Suppressor macrophage treated with lipopolysaccharide for 4 hours (primary cell): ENCODE data around the gene RB1.

ENCODE experiments used
- DNase-seq: peaks from one replicate; pipeline ENCODE4 v3.0.0-alpha.2; 2020

RB1 gene

DNA sequence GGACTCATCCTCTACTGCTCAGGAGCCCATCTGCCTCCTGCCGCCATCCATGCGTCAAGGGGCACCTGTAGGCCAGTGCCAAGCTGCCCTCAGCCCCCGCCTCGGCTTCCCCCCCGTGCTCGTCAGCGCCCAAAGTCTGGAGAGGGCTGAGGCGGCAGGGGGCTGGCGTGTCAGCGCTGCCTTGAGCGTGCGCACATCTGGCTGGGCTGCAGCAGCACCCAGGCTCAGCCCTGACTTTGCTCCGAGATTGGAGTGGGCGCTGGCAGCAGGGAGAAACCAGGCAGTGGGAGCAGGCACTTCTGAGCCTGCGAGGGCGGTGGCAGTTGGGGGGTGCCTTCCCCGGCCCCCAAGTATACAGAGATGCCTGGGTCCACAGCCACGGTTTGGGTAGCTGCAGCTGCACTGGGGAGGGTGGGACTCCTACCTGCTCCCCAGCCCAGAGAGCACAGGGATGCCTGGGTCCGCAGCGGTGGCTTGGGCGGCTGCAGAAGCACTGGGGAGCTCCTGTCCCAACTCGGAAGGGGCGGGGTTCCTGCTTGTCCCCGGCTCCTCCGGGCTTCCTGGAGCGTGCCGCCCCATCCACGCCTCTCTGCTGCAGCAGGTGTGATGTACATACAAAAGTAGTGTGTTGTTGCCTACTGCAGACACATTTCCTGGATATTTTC, 154.2 kb downstream of the RB1 start:
- no peak for DNase-seq

DNA sequence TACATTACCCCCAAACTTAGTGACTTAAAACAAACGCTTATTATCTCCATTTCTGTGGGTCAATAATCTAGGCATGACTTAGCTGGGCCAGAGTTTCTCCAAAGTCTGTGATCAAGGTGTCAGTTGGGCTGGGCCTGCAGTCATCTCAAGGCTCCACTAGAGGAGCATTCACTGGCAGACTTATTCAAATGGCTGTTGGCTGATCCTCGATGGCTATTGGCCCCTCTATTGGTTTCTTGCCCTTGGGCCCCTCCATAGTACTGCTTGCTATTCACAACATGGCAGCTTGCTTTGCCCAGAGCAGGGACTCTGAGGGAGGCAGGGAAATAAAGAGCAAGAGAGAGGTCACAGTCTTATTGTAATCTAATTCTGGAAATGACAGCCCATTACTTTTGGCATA, 171.7 kb downstream of the RB1 start:
- DNase-seq, result no peak

DNA sequence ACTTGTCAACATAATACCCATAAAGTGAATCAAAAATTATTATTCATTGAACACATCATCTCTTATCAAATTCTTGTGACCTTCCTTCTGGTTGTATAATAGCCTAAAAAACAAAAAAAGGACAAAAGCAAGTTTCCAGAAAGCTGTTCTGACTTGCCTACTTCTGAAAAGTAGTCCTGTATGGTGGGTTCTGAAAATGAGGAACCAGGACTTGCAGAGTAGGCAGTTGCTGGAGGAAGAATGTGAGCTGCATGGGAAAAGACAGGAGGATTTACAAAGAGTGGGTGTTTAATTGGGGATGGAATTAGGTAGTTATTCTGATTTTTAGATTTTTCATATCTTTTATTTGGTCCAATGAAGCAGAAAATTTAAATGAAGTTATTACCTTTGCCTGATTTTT, 172.7 kb downstream of the RB1 start:
- peak; percentile 59 for DNase-seq

DNA sequence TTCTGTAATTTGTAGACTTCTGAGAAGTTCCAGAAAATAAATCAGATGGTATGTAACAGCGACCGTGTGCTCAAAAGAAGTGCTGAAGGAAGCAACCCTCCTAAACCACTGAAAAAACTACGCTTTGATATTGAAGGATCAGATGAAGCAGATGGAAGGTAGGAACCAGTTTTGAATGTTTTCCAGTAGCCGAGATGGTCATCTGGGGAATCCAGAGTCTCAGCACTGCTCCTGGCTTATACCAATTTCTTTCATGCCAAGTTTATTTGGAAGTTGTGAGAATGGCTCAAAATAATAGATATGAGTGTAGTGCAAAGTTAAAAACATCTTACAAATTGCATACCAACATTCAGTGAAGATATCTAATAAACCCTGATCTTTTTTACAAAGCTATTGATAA, 173.1 kb downstream of the RB1 start:
- no peak for DNase-seq

DNA sequence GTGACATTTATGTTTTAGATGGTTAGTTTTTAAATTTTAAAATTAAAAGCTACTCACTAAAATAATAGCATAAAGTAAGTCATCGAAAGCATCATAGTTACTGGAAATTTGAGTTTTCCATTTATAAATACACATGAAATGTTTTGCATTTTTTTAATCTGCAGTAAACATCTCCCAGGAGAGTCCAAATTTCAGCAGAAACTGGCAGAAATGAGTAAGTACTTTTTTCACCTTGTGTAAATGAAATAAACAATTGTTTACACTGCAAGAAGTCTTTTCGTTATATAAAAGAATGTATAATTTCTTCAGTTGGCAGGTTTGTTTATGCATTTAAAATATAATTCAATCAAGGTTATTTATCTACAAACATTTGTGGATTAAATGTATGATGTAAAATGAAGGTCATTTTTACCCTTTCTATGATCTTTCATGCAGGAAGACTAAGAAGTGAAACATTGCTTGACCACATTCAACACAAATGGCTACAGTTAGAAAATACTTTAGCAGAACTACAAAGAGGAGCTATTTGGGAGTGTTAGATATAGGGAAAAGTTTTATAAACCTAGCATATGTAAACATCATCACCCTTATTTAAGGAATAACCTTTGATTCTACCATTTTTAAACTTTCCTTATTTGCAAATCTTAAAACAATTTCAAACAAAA, 173.8 kb downstream of the RB1 start:
- DNase-seq, result peak; percentile 46

DNA sequence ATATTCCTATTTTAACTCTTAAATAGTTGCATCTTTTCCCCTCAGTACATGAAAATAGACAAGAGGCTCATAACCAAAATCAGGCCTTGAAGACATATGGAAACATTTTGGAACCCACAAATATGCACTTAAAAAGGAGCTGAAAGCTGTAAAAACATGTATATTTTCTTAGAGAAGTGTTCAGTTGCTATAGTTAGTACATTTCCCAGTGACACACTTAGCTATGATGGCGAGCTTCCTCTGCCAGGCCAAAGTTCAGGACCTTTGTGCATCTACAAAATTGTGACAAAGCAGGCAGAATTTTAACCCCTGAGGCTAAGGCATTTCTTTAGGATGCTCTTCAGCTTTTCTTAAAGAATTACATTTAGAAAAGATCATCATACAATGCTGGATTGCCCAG, 174.8 kb downstream of the RB1 start:
- DNase-seq, result peak; percentile 24

DNA sequence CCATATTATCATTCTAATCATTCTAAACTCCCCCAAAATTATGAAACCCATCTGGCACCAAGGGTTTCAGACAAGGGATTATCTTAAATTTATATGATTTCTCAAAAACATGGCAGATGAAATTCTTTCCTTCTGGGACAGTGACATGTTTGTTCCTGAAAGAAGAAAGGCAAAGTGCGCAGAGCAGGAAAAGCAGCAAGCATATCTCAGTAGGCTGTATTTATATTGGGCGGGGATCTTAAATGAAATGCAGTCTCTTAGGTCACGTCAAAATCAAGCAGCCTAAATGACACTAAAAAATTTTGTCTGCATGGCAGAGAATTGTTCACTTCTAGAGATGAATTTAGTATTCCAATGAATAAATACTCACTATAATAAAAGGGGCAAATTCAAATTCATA, 180.0 kb downstream of the RB1 start:
- no peak for DNase-seq

DNA sequence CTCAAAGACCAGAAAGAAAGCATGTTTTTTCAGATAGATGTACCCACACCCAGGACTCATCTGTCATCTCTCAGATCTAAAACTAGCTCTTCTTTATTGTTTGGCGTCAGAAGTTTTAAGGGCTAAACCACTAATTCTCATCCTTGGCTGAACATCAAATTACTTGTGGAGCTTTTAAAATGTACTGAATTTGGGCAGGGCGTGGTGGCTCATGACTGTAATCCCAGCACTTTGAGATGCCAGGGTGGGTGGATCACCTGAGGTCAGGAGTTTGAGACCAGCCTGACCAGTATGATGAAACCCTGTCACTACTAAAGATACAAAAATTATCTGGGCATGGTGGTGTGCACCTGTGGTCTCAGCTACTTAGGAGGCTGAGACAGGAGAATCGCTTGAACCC, 181.9 kb downstream of the RB1 start:
- DNase-seq, result no peak

DNA sequence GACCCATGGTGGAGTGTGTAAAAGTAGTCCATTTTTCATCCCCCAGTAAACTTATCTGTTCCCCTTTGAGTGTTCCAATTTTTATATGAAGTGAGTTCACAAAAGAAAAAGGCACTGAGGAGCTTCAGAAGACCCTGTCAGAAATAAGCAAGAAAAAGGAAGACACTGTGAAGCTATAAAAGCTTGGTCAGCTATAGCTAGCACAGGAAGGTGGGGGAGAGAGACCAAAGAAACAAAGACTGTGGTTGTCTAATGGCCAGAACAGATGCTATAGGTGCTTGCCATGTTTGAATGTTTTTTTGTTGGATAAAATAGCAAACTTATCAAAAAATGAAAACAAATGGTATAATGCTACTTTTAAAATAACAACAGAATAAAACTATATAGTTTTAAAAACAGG, 182.8 kb downstream of the RB1 start:
- no peak for DNase-seq

DNA sequence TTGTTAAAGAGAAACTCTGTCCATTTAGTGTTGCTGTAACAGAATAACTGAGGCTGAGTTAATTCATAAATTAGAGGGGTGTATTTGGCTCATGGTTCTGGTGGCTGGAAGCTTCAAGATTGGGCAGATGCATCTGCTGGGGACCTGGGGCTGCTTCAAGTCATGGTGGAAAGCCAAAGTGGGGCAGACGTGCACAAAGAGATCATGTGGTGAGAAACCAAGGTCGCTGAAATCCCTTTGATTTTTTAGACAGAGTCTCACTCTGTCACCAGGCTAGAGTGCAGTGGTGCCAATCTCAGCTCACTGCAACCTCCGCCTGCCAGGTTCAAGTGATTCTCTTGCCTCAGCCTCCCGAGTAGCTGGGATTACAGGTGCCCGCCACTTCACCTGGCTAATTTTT, 183.3 kb downstream of the RB1 start:
- DNase-seq, result no peak

DNA sequence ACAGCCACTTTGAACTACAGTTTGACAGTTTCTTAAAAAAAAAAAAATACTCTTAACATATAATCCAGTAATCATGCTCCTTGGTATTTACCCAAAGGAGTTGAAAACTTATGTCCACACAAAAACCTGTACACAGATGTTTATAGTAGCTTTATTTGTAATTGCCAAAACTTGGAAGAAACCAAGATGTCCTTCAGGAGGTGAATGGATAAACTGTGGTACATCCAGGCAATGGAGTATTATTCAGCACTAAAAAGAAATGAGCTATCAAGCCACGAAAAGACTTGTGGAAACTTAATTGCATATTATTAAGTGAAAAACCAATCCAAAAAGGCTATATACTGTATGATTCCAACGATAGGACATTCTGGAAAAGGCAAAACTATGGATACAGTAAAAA, 184.4 kb downstream of the RB1 start:
- no peak for DNase-seq

DNA sequence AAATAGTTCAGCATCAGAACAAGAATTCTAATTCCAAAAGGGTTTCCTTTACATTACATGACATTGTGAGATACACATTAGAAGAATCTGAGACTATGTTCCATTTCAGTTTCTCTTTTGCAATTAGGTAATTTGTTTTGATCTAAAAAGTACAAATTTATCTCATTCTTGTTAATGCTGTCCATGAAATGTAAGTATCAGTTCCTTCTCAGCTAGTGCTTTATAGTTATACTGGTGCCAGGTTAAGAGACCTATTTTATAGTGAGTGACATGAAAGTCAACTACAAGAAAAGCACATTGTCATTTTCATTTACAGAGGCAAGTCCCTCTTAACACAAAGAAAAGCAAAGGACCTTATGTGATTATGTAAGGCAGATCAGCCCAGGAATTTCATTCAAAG, 185.4 kb downstream of the RB1 start:
- DNase-seq, result peak; percentile 50

DNA sequence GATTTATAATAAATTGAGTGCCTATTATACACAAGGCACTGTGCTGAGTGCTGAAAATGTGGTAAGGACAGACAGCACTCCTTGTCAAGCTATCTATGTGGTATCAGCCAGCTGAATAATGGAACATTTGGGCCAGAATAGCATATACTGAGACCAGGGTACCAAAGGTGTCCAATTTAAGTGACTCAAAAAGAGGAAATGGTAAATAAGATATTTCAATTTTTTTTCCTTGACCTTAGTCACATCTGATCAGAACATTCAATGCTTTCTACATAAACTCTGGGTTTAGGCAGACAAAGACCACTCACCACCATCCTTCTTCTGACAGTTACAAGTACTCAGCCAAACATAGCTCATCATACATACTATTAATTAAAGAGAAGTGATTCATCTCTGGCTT, 186.1 kb downstream of the RB1 start:
- DNase-seq, result no peak

DNA sequence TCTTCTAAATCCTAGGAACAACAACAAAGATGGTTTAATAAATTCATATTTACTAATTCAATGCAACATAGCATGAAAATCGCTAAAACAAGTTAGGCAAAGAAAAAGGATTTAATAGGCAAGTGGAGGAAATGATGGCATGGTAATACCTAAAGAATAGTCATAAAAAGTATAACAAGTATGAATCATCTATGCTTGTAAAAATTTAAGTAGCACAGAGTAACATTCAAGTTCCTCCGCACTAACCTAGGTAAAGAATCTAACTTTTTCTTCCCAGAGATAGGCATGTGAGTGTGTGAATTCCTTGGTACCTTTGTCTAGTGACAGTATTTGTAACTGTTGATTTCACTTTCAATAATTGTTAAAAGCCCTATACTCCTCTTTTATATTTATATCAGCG, 186.7 kb downstream of the RB1 start:
- no peak for DNase-seq

DNA sequence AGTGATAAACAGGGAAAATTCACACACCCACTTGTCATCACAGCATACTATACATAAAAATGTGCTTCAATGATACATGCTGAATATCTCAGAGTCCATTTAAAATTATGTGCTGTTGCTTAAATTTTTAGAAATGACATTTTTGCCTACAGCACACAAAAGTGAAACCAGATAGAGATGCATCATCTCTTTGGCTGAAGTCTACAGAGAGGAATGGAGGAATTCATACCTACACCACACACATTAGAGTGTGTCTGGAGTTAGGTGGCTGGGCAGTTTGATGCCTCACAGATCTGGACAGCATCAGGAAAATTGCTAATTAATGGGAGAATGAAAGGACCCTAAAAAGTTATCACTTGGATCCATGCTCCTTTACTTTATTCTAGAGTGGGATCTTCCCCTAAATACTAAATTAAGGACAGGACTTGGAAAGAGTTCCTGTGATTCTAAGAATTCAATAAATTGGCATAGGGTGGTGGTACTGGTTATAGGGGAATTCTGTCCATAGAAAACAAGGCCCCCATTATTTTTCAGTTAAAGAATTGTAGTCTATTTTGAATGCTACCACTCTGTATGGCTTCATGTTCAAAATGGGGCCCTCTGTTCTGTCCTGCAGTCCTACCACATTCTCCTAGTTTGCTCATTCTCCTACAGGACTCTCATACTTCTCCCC, 188.0 kb downstream of the RB1 start:
- peak; percentile 51 for DNase-seq

DNA sequence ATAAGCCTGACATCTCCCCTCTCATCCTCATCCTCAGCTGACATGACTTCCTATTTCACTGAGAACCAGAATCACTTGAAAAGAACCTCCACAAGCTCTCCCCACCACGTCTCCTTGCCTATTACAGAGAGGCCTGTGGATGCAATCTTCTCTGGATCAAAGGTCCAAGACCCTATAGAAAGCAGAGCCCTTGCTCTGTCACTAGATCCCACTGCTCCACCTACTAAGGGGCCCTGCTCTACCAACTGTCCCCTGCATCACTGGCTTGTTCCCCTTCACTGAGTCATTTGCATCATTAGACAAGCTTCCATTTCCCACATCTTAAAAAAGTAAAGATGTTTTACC, 188.5 kb downstream of the RB1 start:
- peak; percentile 60 for DNase-seq

DNA sequence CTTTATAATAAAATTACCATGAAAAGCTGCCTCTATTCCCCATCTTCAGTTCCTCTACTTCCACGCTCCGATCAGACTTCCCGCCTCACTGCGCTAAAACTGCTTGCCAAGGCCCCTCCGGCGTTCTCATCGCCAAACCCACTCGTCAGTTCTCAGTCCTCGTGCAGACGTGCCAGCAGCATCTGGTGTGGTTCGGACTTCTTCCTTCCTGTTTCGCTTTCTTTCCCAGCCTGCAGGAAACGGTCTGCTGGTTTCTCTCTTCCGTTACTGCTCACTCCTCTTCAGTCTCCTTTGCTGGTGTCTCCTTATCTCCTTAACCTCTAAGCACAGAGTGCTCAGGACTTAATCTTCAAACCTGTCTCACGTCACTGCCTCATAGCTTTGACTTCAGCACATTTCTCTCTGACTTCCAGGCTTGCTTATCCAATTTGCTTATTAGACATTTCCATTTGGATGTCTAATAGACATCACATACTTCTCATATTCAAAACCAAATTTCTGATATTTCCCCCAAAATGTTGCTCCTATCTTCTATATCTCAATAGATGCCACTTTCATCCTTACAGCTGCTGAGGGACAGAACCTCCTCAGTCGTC, 189.0 kb downstream of the RB1 start:
- peak; percentile 90 for DNase-seq

DNA sequence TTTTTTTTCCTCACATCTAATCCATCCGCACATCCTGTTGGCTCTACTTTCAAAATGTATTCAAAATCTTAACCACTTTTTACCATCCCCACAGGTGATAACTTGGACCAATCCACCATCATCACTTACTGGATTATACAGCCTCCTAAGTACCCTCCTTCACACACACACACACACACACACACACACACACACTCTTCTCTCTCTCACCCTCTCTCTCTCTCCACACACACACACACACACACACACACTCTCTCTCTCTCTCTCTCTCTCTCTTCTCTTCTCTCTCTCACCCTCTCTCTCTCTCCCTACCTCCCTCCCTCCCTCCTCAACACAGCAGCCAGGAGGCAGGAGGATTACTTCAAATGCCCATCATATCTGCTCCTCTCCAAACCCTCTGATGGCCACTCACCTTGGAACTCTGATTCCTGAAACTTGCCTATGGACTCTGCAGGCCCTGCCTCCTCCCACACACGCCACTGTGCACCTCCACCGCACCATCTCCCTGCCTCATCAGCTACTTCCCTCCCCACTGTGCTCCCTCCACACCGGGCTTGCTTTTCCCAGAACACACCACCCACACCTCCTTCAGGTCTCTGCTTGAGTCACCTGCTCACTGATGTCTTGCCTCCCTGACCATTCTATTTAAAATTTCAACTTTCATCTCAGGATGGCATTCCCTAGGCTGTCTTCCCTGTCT, 189.7 kb downstream of the RB1 start:
- DNase-seq, result no peak

DNA sequence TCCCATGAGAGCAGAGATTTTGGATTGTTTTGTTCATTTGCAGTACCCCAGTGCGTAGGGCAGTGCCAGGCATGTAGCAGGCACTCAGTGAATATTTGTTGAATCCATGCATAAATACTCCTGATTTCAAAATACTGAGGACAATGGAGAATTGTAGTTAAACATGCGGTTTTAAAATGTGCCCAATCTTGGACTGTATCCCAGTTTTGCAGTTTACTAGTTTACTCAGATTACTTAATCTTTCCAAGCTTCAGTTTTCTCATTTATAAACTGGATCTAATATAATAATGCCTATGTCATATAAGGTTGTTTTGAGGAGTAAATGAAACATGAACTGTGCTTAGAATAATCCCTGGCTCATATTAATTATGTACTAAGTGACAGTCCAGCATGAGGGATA, 190.3 kb downstream of the RB1 start:
- DNase-seq, result no peak

DNA sequence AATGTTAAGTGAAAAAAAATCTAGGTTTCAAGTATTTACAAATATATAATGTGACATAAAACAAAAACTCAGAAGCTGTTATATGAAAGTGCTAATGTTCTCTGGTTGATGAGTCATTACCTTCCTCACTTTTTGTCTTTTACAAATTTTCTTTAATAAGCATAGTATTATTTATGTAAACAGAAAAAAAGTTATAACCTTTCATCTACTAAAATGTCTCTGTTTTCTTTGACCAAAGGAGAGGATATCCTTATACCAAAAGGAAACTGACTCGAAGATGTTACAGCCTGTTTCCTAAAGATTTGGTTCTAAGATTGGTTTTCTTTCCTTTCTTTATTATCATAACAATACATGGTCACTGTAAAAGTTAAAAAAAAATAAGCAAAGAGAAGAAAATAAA, 191.3 kb downstream of the RB1 start:
- no peak for DNase-seq

DNA sequence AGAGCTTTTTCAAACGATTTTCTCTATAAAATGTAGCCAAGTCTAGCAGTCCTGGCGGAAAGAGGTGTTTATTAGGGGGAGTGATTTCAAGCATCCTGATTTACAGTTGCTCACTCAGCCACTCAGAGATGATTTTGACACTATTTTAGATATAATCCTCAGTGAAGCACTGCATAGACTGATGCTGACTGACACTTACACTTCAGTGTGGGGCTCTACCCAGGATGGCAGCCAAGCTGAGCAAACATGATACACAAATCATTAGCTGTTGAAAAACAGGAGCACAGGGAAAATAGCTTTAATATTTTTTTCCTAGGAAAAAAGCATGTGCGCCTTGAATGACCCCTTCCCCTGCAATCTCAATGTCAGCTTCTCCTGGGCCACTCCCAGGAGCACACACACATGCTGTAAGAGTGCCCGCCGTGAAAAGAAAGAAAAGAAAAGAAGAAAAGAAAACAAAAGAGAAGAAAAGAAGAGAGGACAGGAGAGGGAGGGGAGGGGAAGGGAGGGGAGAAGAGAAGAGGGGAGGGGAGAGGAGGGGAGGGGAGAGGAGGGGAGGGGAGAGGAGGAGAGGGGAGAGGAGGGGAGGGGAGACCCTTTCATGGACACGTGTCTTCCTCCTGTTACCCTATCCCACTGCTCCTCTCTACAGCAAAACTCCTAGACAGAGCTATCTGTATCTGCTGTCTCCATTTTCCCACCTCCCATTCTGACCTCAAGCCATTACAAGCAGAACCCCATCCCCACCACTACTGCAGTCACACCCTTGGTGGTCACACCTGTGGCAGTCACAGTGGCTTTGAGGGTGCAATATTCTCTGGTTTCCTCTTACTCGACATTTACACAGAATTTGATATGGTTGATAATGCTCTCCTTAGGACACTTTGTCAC, 193.0 kb downstream of the RB1 start:
- no peak for DNase-seq

DNA sequence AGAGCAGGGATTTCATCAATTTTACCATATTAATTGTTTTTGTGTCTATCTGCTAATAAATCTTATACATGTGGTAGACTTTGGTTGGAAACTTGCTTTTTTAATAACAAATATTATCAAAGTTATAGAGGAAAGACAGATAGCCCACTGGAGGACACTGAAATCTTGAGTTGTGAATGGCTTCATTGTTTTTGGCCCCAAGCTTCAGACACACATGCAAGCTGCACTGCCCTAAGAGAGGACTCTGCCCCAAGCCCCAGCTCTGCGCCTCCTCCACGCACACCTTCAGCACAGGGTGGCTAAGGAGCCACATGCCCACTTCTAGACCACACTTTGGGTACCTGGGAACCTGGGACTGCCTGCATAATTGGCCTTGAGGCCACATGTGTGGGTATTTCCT, 194.1 kb downstream of the RB1 start:
- no peak for DNase-seq
